ENCODE results near the gene ELMO1. TPM values are rescaled to one million over a fixed set of nuclear protein-coding genes. Genes with fewer than 3 reads are reported as not detected.
A peak's percentile ranks its signal among the peaks of the same experiment; 100 is the strongest.

ELMO1 gene
- total RNA-seq, 2 donors from 2014 or later: 5.6 to 16.1 TPM

DNA sequence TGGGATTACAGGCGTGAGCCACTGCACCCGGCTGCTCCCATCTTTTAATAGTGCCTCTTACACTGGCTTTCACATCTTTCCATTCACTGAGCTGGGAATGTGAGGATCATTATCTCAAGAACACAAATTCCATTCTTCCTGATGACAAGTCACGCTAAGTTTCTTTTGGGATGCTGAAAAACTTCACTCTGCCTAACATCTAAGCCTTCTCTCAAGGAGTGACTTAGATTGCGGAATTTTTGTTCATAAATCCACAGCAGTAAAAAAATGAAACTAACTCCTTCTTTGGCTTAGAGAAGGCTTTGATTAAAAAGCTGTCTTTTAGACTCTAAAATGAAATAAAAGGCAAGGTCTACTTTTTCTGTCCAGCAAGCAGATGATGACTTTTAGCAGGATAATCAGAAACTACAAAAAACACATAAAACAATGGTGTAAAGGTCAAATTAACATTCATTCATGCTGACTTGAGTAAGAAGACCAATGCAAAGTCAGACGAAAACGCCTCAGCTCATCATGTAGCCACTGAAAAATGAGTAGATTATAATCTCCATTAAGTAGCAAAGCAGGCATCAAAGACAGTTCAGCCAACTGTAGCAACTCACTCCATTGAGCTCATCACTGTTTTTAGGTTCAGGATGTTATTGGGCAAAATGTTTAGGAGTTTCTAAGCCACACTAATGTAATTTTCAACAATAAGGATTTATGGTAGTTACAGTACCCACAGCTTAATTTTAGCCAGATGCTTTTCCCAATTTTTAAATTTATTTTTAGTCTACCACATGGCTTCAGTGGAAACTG lies 178.8 kb downstream of the ELMO1 start:
- intact Hi-C loops (cut with DNase I, micrococcal nuclease): no loop called here
- ATAC-seq: no peak
- no peak for DNase-seq

DNA sequence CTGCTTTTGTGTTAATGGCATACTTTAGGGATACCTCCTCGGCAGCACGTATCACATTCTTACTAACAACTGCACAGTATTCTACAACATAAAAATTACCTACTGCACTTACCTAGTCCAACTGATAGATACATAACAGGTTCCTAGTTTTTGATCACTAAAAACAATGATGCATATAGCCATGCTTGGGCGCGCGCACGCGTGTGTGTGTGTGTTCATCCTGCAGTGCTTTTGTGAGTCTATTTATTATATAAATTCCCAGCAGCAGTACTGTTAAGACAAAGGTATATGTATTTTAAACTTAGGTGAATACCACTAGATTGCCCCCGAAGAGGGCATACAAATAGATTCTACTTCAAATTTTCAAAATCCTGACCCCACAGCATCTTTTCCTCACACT lies 181.4 kb downstream of the ELMO1 start:
- DNase-seq (no peak), ATAC-seq (no peak)
- intact Hi-C loops (cut with DNase I, micrococcal nuclease): no loop called here

DNA sequence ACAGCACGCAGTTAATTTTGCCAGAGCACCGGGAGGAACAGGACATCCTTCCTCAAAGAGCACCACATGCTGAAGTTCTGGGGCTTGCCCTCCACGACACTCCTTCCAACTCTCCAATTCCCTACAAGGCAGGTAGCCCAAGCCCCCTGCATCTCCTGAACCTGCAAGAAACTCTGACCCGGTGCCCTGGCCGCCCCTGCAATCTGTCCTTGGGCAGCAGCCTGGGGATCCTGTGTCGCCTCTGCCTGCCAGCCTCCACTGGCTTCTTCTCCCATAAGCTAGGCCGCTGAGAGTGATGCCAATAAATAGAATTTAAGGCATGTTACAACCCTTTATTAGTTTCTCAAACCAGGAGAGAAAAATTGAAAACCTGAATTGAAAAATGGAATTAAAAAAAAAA lies 182.8 kb downstream of the ELMO1 start:
- ATAC-seq (no peak), DNase-seq (no peak)
- intact Hi-C loops (cut with DNase I, micrococcal nuclease): no loop called here

DNA sequence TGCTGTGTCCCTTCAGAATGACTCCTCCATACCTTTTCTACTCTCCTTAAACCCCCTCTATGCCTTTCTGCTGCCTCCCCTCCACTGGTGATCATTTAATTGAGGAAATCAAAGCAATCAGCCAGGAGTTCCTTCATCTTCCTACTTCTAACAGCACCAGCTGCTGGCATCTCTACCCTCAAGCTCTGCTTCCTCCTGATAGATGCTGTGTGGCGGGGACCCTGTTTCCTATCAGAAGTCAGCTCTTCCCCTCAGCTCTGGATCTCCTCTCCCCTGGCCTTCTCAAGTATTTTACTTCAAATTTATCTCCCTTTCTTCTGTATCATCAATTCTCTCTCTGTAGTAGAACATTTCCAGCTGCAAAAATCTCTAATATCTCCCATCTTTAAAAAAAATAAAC lies 183.7 kb downstream of the ELMO1 start:
- ATAC-seq (no peak), DNase-seq (no peak)
- intact Hi-C loops (cut with DNase I, micrococcal nuclease): no loop called here

DNA sequence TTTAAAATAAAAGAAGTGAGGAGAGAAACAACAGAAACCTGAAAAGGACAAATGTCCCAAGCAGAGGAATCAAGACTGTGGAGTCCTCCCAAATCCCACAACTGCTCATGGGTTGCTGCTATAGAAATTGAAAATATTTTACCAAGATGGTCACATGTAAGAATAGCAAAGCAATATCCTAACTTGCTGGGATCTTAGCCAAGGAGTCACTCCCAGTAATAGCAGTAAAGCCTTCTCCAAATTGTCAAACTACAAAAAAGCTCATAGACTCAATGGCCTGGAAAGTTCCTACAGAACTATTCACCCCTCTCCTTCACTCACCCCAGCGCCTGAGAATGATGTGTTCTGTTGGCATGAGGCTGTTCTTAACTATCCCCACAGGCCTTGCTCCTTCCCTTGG lies 186.5 kb downstream of the ELMO1 start:
- ATAC-seq (no peak), DNase-seq (no peak)
- intact Hi-C loops (cut with DNase I, micrococcal nuclease): no loop called here

DNA sequence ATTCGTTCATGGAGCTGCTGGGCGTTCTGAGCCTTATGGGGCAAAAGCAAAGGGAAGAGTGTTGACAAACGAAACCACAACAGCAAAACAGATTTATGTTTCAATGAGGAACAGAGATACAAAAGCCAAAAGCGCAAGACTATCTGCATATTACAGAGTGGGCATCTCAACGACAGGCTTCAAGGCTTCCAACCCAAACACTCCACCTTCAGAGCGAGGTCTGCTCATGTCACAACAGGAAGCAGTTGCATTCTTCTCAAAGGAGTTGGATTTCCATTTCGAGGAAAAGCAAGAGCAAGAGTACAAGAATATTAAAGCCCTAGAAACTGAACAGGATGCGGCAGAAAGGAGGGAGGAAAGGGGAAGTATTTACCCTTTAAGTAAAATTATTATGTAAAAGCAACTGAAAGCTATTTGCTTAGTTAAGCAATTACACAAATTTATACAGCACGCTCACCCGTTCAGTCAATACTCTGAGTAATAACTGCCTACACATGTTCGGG lies 189.3 kb downstream of the ELMO1 start:
- DNase-seq (no peak), ATAC-seq (no peak)
- intact Hi-C loops (cut with DNase I, micrococcal nuclease): no loop called here

DNA sequence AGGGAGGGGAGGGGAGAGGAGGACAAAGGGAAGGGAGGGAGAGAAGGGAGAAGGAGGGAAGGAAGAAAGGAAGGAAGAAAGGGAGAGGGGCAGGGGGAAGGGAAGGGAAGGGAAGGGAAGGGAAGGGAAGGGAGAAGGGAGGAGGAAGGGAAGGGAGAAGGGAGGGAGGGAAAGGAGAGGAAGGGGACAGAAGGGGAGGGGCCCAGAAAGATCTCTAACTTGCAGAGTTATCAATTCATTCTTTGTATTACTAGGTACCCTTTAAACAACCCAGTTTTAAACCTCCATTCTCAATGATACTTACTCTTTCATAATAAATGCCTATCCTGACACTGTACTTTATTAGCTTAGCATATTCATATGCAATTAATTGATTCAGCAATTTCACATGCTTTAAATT lies 192.0 kb downstream of the ELMO1 start:
- DNase-seq: no peak
- ATAC-seq: no peak
- intact Hi-C loops (cut with DNase I, micrococcal nuclease): no loop called here

DNA sequence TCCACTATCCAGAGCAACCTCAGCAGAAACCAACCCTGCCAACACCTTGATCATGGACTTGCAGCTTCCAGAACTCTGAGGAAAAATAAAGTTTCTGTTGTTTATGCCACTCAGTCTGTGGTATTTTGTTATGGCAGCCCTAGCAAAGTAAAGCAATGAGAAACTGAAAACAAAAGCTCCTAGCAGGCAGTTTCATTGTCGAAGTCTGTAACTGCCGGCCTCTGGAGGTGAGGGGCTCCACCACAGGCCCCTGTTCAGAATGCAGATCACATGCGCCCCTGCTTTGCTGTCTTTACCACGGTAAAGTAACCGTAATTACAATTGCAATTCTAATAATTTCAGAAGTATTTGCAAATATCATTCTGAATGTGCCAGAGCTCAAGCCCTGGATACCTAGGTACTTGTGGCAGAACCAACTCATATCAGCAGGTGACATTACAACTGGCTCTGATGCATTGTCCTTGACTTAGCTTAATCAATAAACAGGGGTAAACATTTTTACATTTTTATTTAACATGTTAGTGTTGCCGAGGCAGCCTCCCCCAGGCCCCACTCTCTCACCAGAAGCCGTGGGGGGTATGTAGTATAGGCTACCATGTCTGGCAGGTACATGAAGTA lies 193.2 kb downstream of the ELMO1 start:
- intact Hi-C loops (cut with DNase I, micrococcal nuclease): no loop called here
- no peak for ATAC-seq
- no peak for DNase-seq

DNA sequence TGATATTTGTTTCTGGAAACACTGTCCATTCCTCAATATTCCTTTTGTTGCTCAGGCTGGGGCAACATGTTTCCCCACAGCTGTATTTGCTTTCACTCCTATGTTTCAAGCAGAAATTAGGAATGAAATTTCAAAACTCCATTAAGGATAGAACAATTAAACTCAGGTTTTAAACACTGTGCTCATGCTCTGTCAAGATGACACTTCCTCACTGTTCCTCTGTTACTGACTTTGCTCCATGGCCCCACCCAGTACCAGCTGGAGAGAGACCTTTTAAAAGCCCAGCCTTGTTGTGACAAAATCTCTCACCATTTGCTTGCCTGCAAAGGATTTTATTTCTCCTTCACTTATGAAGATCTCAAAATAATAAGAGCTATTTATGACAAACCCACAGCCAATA lies 197.4 kb downstream of the ELMO1 start:
- no peak for DNase-seq
- ATAC-seq: no peak
- intact Hi-C loops (cut with DNase I, micrococcal nuclease): no loop called here

DNA sequence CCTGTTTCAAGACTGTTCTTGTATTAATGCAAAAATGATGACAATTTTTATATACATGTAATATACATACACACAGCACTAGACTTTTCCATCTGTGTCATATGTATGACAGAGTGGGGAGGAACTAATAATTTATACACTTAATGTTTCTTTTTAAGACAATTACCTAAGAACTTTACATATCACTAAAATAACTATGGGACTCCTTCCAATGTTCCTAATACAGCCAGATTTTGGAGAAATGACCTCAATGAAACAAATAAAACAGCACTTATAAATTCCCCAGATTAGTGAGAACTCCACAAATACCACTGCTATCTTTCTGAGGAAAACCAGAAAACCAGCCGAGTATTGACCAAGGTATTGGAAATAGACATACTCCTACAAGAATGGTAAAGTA lies 199.4 kb downstream of the ELMO1 start:
- DNase-seq (no peak), ATAC-seq (no peak)
- intact Hi-C loops (cut with DNase I, micrococcal nuclease): no loop called here

DNA sequence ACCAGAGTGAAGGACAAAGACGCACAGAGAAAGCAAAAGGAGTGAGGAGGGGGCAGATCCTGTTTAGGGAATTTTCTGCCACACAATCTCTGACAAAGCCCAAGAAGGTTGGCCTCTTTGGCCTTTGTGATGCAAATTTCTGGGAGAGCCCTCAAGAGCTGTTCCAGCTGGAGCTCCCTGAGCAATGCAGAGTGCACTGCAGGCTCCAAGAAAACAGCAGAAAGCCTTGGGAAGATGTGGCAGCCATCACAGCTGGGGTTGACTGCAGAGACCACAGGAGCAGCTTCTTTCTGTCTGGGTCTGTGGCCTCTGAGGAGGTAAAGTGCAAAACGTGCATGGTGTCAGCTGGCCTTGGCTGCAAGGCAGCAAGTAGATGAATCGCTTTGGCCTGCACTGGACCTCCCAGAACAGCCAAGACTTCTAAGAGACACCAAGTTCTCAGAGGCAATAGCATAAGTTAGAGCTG lies 200.2 kb downstream of the ELMO1 start:
- no peak for ATAC-seq

DNA sequence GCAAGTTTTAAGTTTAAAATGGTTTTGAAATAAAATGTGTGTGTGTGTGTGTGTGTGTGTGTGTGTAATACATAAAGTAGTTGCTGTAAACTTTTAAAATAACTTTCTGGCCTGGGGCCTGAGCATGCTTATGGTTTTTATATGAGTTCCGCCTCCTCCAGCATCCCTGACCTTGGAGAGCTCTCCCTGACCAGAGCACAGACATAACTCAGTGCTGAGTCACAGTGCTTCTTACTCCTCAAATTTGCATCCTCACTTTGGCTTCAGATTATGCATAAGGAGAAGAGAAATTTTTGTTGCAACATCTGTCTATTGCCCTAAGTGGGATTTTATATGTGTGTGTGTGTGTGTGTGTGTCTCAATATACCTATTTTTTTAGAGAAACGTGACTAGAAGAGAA lies 200.8 kb downstream of the ELMO1 start:
- intact Hi-C loops (cut with DNase I, micrococcal nuclease): no loop called here
- DNase-seq (no peak), ATAC-seq (no peak)

More for the DNA sequence above, 200.2 kb downstream of the ELMO1 start:
- intact Hi-C loops (cut with DNase I, micrococcal nuclease): no loop called here
- peak in 1 of 2 donors; percentile 31 for DNase-seq

DNA sequence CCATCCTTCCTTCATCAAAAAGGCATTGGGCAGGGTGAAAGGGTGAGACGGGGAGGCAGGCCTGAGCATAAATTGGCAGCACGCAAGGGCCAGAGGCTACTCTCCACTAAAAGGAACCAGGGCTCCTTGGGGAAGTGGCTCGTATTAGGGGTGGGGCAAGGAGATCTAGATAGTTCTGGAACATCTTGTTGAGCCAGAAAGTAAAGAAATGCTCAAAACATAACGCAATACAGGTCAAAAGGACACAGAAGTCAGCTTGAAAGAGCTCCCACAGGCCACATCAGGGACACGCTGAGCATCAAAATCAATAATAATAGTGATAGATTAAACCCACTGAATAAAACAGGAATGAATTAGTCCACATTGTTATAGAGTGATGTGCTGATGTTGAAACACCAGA lies 203.1 kb downstream of the ELMO1 start:
- ATAC-seq (no peak), DNase-seq (no peak)
- intact Hi-C loops (cut with DNase I, micrococcal nuclease): no loop called here

DNA sequence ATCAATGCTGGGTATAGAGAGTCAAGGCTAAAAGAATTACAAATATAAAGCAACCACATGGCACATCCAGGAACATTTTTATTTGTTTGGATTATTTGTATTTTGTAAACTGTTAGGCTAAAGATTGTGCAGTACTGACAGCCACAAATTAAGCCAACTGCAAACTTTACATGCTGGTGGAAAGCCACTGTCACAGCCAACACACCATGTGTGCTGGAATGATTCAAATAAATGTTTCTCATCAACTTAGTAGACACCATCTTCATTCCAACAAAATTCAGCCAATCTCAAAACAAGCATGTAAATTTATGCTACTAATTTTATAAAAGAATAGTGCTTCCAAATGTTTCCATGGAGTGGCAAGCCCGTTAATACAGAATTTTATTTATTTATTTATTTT lies 211.8 kb downstream of the ELMO1 start:
- intact Hi-C loops (cut with DNase I, micrococcal nuclease): no loop called here
- ATAC-seq (no peak), DNase-seq (no peak)

DNA sequence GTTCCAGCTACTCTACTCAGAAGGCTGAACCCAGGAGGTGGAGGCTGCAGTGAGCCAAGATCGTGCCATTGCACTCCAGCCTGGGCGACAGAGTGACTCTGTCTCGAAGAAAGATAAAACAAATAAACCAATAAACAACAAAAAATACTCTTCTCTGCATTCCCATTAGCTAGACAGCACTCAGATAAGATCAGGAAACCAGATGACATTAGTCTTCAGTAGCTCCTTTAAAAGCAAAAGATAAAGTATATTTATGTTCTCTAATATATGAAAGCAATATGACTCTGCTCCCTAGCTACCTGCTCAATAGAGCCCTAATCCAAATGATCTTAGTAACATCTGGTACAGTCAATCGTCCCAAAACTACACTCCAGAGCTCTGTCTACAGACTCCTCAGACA lies 212.9 kb downstream of the ELMO1 start:
- DNase-seq (no peak), ATAC-seq (no peak)
- intact Hi-C loops (cut with DNase I, micrococcal nuclease): no loop called here

DNA sequence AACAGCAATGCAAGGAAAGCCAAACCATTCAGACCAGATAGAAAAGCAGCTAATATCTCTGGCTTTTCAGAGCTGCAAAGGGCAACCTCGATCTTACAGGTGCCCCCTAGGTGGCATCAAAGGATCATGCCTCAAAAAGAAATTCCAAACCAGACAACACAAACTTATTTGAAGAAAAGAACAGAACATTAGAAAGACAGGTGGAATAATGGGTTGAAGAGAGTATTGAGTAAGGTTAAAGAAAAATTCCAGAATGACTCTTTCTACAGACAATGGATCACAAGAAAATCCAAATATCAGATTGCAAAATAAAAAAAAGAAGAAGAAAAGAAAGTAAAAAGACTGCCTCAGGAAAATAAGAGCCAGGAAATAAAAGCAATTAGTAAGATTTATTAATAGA lies 213.7 kb downstream of the ELMO1 start:
- intact Hi-C loops (cut with DNase I, micrococcal nuclease): no loop called here
- ATAC-seq (no peak), DNase-seq (no peak)

DNA sequence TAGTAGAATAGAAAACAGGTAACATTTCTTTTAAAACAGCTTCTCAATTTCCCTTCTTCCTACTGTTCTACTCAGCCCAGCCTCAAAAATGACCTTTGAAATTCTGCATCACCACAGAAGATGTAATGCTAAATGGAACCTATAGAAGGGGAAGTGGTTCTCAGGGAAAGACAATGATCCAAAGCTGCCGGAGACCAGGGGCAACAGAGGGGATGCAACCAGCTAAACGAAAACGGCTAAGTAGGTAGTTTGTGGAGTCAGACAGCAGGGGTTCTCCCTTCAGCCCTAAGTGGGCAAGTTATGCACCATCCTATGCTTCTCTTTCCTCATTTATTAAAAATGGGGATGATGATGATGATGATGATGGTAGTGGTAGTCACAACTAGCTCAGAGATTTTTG lies 214.3 kb downstream of the ELMO1 start:
- intact Hi-C loops (cut with DNase I, micrococcal nuclease): no loop called here
- DNase-seq (no peak), ATAC-seq (no peak)

DNA sequence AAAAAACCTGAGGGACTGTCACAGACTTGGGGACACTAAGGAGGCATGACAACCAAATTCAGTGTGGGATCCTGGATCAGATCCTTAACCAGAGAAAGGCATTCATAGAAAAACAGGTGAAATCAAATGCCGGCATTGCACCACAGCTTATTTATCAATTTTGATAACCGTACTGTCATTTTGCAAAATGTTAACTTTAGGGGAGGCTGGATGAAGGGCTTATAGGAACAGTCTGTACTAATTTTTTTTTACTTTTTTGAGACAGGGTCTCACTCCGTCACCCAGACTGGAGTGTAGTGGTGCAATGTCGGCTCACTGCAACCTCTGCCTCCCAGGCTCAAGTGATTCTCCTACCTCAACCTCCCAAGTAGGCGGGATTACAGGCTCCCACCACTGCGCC lies 217.1 kb downstream of the ELMO1 start:
- DNase-seq: no peak
- intact Hi-C loops (cut with DNase I, micrococcal nuclease): no loop called here
- ATAC-seq: no peak

DNA sequence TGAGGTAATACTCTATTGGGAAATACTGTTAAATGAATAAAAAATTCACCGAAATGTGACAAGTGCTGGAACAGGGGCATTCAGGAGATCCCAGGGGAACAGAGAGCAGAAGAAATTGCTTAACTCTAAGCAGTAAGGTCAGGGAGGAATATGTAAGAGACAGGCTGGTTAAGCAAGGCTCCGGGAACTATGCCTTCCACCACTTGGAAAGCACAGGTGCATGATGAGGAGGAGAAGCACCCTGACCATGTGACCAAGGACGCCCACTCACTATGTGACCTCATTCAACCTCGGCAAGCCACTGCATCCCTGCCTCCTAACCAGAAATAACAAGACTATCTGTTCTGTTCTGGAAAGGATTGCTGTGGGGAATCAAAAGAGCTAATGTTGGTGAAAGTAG lies 218.4 kb downstream of the ELMO1 start:
- DNase-seq (peak in 1 of 2 donors; percentile 39), ATAC-seq (no peak)
- intact Hi-C loops (cut with DNase I, micrococcal nuclease): no loop called here

DNA sequence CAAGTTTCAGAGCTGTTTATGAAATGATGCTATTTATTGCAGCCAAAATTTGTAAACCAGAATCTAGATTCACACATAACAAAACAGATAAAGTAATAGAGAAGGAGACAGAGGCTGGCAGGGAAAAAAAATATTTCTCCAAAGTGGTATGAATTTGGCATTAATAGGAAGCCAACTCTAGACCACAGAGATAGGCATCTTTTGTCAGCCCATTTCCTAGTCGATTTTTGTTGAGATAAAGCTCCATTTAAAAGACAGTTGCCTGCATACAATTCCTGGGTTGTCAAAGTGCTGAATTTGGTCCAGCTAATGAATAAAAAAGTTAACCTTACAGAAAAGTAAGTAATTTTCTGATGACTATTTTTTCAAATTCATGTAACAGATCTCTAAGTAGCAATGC lies 219.3 kb downstream of the ELMO1 start:
- ATAC-seq: no peak
- DNase-seq: no peak
- intact Hi-C loops (cut with DNase I, micrococcal nuclease): no loop called here

Measured in left colon (tissue), 2 donors.